Muscle layer of colon (tissue), 2 donors: ENCODE data around the gene REEP3.

Source experiments
- H3K27ac ChIP-seq: one replicate; pipeline ENCODE4 v1.7.0; 2013; ENCODE audit warnings: low read depth, mild to moderate bottlenecking, low read length, moderate library complexity
- H3K27me3 ChIP-seq, 2 donors: one replicate each; pipeline ENCODE4 v1.7.0; 2013; ENCODE audit warnings: low read length in 2 of 2, mild to moderate bottlenecking in 2 of 2; ENCODE audit not compliant: insufficient read depth in 2 of 2, control insufficient read depth in 1 of 2
- H3K36me3 ChIP-seq: one replicate; pipeline ENCODE4 v1.7.0; 2013; ENCODE audit warnings: mild to moderate bottlenecking, low read length; ENCODE audit not compliant: insufficient read depth
- H3K4me1 ChIP-seq: one replicate; pipeline ENCODE4 v1.7.0; 2013; ENCODE audit warnings: mild to moderate bottlenecking, low read length; ENCODE audit not compliant: insufficient read depth
- H3K4me3 ChIP-seq, 2 donors: one replicate each; pipeline ENCODE4 v1.7.0; 2013; ENCODE audit warnings: low read length in 2 of 2, low read depth in 1 of 2, mild to moderate bottlenecking in 1 of 2, moderate library complexity in 1 of 2
- H3K9ac ChIP-seq: one replicate; pipeline ENCODE4 v1.7.0; 2013; ENCODE audit warnings: low read length
- H3K9me3 ChIP-seq: one replicate; pipeline ENCODE4 v1.7.0; 2013; ENCODE audit warnings: mild to moderate bottlenecking, low read length
- donor health status: abdominal sarcoma.
- donor health status: Adenocarcinoma of cecum.

The REEP3 gene

GRCh38 chr10:63595072-63595471, 73.9 kb downstream of the REEP3 start:
- H3K9me3 ChIP-seq: no peaks in the 10 kb centered on the region
- H3K27me3 ChIP-seq: no peaks in the 10 kb centered on the region
- H3K27ac ChIP-seq: no peak overlapping the region
- peaks cover 9% of the 10 kb centered on the region for H3K36me3 ChIP-seq
- no peak overlapping the region for H3K9ac ChIP-seq
- no peak overlapping the region for H3K4me3 ChIP-seq
- H3K4me1 ChIP-seq: peaks cover 9% of the 10 kb centered on the region

- Histone ChIP-seq H3K27ac (no peak overlapping the region), H3K4me1 (peaks cover 9% of the 10 kb centered on the region), H3K27me3 (no peaks in the 10 kb centered on the region), H3K4me3 (no peak overlapping the region), H3K9ac (no peak overlapping the region), H3K9me3 (no peaks in the 10 kb centered on the region), H3K36me3 (peaks cover 9% of the 10 kb centered on the region)
Measured at GRCh38 chr10:63596924-63597323, 75.7 kb downstream of the REEP3 start.

DNA sequence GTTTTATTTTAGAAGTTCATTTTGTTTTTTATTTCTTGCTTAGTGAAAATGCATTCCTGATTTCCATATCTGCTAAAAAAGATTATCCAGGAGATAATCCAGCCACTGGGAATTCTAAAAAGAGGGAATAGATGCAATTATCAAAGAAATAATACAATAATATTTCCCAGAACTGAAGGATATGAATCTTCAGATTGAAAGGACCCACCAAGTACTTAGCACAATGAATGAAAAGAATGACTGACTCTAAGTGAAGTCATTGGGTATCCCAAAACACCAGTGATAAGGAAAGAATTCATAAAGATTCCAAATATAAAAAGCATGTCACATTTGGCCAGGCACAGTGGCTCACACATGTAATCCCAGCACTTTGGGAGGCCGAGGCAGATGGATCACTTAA, 79.3 kb downstream of the REEP3 start:
- no peaks in the 10 kb centered on the region for H3K4me1 ChIP-seq
- no peaks in the 10 kb centered on the region for H3K27me3 ChIP-seq
- H3K4me3 ChIP-seq: no peak overlapping the region
- H3K9ac ChIP-seq: no peak overlapping the region
- no peak overlapping the region for H3K27ac ChIP-seq
- H3K9me3 ChIP-seq: no peaks in the 10 kb centered on the region
- H3K36me3 ChIP-seq: peaks cover 9% of the 10 kb centered on the region

DNA sequence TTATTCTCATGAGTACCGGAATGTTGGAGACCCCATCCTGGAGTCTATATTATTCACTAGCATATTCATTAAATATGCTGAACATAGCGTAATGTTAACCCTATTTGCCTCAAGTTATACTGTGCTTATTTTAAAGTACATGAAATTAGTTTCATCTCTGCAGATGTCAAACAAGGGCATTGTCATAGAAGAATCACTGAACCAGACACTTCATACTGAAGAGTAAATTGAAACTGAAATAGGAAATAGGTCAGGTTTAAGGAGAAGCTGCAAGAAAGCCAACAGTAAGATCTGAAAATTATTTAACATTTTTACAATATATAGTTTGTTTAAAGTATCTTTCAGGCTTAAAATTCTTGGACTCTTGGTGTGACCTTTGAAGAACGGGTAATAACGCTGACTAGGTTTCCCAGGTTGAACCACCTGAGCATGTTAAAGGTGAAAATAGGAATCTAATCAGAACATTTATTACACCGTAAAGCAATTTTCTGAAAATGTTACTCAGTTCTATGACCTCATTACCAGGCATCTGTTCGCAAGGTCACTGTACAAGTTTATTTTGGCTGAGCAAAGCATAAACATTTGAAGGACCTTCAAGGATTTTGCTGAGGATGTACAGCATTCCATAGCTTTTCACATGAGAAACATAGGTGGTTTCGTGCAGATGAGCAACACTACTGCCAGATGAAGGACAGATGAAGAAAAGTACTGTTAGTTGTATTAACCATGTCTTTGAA, 82.7 kb downstream of the REEP3 start:
- no peaks in the 10 kb centered on the region for H3K4me1 ChIP-seq
- H3K36me3 ChIP-seq: no peaks in the 10 kb centered on the region
- no peaks in the 10 kb centered on the region for H3K9me3 ChIP-seq
- H3K27me3 ChIP-seq: no peaks in the 10 kb centered on the region
- H3K9ac ChIP-seq: no peak overlapping the region
- no peak overlapping the region for H3K27ac ChIP-seq
- H3K4me3 ChIP-seq: no peak overlapping the region

DNA sequence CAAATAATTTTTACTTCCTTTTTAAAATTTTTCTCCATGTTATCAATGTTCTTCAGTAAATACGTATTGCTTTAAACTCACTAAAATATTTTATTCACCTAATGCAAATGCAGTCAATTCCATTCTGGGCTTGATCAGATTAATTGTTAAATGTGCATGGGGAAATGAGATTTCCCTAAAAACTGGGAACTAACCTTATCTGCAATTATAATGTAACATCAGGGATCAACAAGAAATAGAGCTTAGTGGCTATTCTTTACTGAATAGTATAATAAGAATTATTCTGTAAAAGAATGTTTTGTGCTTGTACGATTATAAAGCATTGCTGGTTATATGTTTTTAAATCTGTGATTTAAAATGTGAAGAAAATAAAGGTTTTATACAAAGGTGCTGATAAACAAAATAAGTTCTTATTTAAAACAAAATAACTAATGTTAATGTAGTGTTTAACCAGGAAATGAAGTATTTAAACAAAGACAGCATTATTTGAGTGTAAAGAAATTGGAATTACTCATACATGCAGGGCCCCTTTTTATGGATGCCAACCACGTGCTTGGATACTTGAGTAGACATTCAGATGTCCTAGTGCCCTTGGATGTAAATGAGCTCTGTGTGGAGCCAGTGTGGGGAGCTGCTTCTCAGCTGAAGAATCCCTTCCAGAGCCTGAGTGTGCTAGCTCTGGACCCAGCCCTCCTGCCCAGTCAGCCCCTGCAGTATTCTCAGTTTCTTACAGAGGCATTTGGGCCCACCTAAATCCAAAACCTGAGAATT, 84.2 kb downstream of the REEP3 start:
- no peaks in the 10 kb centered on the region for H3K27me3 ChIP-seq
- no peak overlapping the region for H3K9ac ChIP-seq
- no peak overlapping the region for H3K4me3 ChIP-seq
- no peaks in the 10 kb centered on the region for H3K9me3 ChIP-seq
- no peak overlapping the region for H3K27ac ChIP-seq
- no peaks in the 10 kb centered on the region for H3K4me1 ChIP-seq
- no peaks in the 10 kb centered on the region for H3K36me3 ChIP-seq

GRCh38 chr10:63608511-63608910, 87.3 kb downstream of the REEP3 start:
- H3K27ac ChIP-seq: no peak overlapping the region
- no peaks in the 10 kb centered on the region for H3K36me3 ChIP-seq
- H3K9me3 ChIP-seq: no peaks in the 10 kb centered on the region
- H3K4me3 ChIP-seq: no peak overlapping the region
- H3K9ac ChIP-seq: no peak overlapping the region
- H3K4me1 ChIP-seq: no peaks in the 10 kb centered on the region
- no peaks in the 10 kb centered on the region for H3K27me3 ChIP-seq

- no peak overlapping the region for H3K9ac ChIP-seq
- no peaks in the 10 kb centered on the region for H3K27me3 ChIP-seq
- H3K9me3 ChIP-seq: no peaks in the 10 kb centered on the region
- H3K36me3 ChIP-seq: no peaks in the 10 kb centered on the region
- peaks cover 4% of the 10 kb centered on the region for H3K4me1 ChIP-seq
- no peak overlapping the region for H3K4me3 ChIP-seq
- no peak overlapping the region for H3K27ac ChIP-seq
Measured at GRCh38 chr10:63611078-63611477, 89.9 kb downstream of the REEP3 start.

DNA sequence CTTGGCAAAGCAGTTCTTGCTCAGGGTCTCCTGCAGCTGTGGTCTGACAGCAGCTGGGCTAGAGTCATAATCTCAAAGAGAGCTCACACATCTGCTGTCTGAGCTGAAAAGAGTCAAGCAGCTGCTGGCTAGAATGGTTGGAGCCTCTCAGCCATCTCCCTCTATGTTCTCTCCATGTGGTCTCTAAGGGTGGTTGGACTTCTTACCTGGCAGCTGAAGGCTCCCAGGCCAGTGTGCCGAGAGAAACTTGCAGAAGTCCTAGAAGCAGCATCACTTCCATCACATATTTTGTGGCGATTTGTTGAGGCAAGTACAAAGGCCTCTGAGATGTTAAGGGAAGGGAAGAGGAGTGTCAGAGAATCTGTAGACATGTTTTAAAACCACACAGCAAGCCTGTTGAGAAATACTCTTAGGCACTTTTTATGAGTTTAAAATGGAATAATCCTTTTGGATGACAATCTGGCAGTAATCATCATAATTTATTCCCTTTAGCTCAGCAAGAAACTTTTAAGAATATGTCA, 93.2 kb downstream of the REEP3 start:
- Histone ChIP-seq H3K9me3 (no peaks in the 10 kb centered on the region), H3K27ac (no peak overlapping the region), H3K27me3 (no peaks in the 10 kb centered on the region), H3K36me3 (peaks cover 4% of the 10 kb centered on the region), H3K9ac (no peak overlapping the region), H3K4me1 (peaks cover 4% of the 10 kb centered on the region), H3K4me3 (no peak overlapping the region)

- H3K36me3 ChIP-seq: peaks cover 4% of the 10 kb centered on the region
- H3K4me1 ChIP-seq: peaks cover 4% of the 10 kb centered on the region
- H3K9me3 ChIP-seq: no peaks in the 10 kb centered on the region
- no peak overlapping the region for H3K4me3 ChIP-seq
- no peak overlapping the region for H3K9ac ChIP-seq
- no peak overlapping the region for H3K27ac ChIP-seq
- no peaks in the 10 kb centered on the region for H3K27me3 ChIP-seq
Measured at GRCh38 chr10:63618552-63618951, 97.4 kb downstream of the REEP3 start.

GRCh38 chr10:63619426-63619825, 98.2 kb downstream of the REEP3 start:
- H3K36me3 ChIP-seq: peaks cover 4% of the 10 kb centered on the region
- no peaks in the 10 kb centered on the region for H3K9me3 ChIP-seq
- H3K4me3 ChIP-seq: no peak overlapping the region
- H3K27ac ChIP-seq: no peak overlapping the region
- H3K4me1 ChIP-seq: peaks cover 1% of the 10 kb centered on the region
- H3K27me3 ChIP-seq: no peaks in the 10 kb centered on the region
- no peak overlapping the region for H3K9ac ChIP-seq

DNA sequence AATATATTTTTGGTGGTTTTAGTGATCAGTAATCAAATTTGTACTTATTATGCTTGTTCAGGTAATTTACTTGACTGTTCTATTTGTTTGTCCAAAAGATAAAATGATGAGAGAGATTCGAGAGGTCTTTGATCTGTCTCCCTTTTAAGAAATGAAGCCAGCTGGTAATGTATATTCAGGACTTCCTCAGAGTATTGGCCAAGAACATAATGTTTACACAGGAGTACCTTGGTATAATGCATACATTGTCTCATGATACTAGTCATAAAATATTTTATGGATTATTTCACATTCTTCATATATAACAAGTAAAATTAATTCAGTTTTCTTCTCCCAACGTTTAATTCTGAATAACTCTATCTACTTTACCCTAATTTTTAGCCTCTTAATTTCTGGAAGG, 100.9 kb downstream of the REEP3 start:
- H3K27ac ChIP-seq: no peak overlapping the region
- peaks cover 4% of the 10 kb centered on the region for H3K36me3 ChIP-seq
- peaks cover under 1% of the 10 kb centered on the region for H3K4me1 ChIP-seq
- H3K9me3 ChIP-seq: no peaks in the 10 kb centered on the region
- no peak overlapping the region for H3K9ac ChIP-seq
- H3K27me3 ChIP-seq: no peaks in the 10 kb centered on the region
- H3K4me3 ChIP-seq: no peak overlapping the region
